HepG2 (cell line): Measurements from ENCODE around the gene PRR19. TPM values are rescaled to one million over a fixed set of nuclear protein-coding genes. Genes with fewer than 3 reads are reported as not detected.

Experiments
- ATF7 ChIP-seq, 2 experiments: fragments of 450-650 bp in 1 of 2; sonication (generic) in 1 of 2; formaldehyde crosslinking in 1 of 2; IDR thresholded peaks; 2 replicates each; pipeline versions ENCODE4 v1.4.0 to v1.6.1; 2016 to 2020; ENCODE audit warnings: antibody characterized with exemption in 1 of 2, mild to moderate bottlenecking in 1 of 2, missing genetic modification reagents in 1 of 2
- DNMT1 ChIP-seq: sonication (generic); formaldehyde crosslinking; IDR thresholded peaks from 2 replicates; pipeline ENCODE4 v1.5.1; 2020; ENCODE audit warnings: mild to moderate bottlenecking, missing genetic modification reagents
- ELF1 ChIP-seq: sonication (generic); formaldehyde crosslinking; IDR thresholded peaks from 2 replicates; pipeline ENCODE4 v1.4.0; 2020; ENCODE audit warnings: missing genetic modification reagents
- HOXD1 ChIP-seq: sonication (generic); formaldehyde crosslinking; IDR thresholded peaks from 2 replicates; pipeline ENCODE4 v1.5.0; 2020; ENCODE audit warnings: missing genetic modification reagents
- IKZF4 ChIP-seq: sonication (generic); formaldehyde crosslinking; IDR thresholded peaks from 2 replicates; pipeline ENCODE4 v1.5.1; 2020; ENCODE audit warnings: borderline replicate concordance, mild to moderate bottlenecking, low read depth, missing genetic modification reagents; ENCODE audit errors: not compliant biosample characterization
- MTA3 ChIP-seq: sonication (generic); formaldehyde crosslinking; IDR thresholded peaks from 2 replicates; pipeline ENCODE4 v1.4.0; 2020; ENCODE audit warnings: missing genetic modification reagents
- NCOA5 ChIP-seq: sonication (generic); formaldehyde crosslinking; IDR thresholded peaks from 2 replicates; pipeline ENCODE4 v1.4.0; 2020; ENCODE audit warnings: missing genetic modification reagents
- NR2F6 ChIP-seq, 2 experiments: IDR thresholded peaks; 2 replicates each; pipeline ENCODE4 v1.6.1; 2016; ENCODE audit warnings: antibody characterized with exemption in 1 of 2, mild to moderate bottlenecking in 1 of 2
- PAF1 ChIP-seq: IDR thresholded peaks from 2 replicates; pipeline ENCODE4 v1.6.1; 2016; ENCODE audit warnings: missing genetic modification reagents, missing compliant biosample characterization
- RBFOX2 ChIP-seq: fragments of 200-400 bp; formaldehyde crosslinking; IDR thresholded peaks from 2 replicates; pipeline ENCODE4 v1.6.1; 2017; ENCODE audit warnings: low read depth, mild to moderate bottlenecking, low read length
- RCOR2 ChIP-seq: IDR thresholded peaks from 2 replicates; pipeline ENCODE4 v1.6.1; 2016; ENCODE audit warnings: missing biosample characterization, missing genetic modification reagents
- SMAD9 ChIP-seq: sonication (generic); formaldehyde crosslinking; IDR thresholded peaks from 2 replicates; pipeline ENCODE4 v1.5.1; 2020; ENCODE audit warnings: mild to moderate bottlenecking, missing genetic modification reagents
- U2AF1 ChIP-seq: fragments of 200-400 bp; formaldehyde crosslinking; optimal IDR thresholded peaks from 2 replicates; pipeline ENCODE3; 2017; ENCODE audit warnings: mild to moderate bottlenecking, low read depth, low read length
- ZEB1 ChIP-seq: IDR thresholded peaks from 2 replicates; pipeline ENCODE4 v1.6.1; 2012; ENCODE audit warnings: mild to moderate bottlenecking, low read depth, inconsistent platforms; ENCODE audit not compliant: insufficient replicate concordance
- ZNF230 ChIP-seq: sonication (generic); formaldehyde crosslinking; IDR thresholded peaks from 2 replicates; pipeline ENCODE4 v1.4.0; 2020; ENCODE audit warnings: mild to moderate bottlenecking, missing genetic modification reagents
- ZNF512B ChIP-seq: sonication (generic); formaldehyde crosslinking; IDR thresholded peaks from 2 replicates; pipeline ENCODE4 v1.5.1; 2020; ENCODE audit warnings: missing genetic modification reagents, mild to moderate bottlenecking, borderline replicate concordance
- ZNF598 ChIP-seq: sonication (generic); formaldehyde crosslinking; IDR thresholded peaks from 2 replicates; pipeline ENCODE4 v1.5.1; 2020; ENCODE audit warnings: mild to moderate bottlenecking, missing genetic modification reagents, borderline replicate concordance
- ZZZ3 ChIP-seq: sonication (generic); formaldehyde crosslinking; IDR thresholded peaks from 2 replicates; pipeline ENCODE4 v1.4.0; 2020; ENCODE audit warnings: missing genetic modification reagents, mild to moderate bottlenecking, borderline replicate concordance
- polyA plus RNA-seq, 8 experiments: library from polyadenylated mRNA; depleted of rRNA in 3 of 8; stranded (reverse) in 7 of 8; unstranded in 1 of 8; fragments of >200 nt; fragmentation: Illumina TruSeq in 4 of 8; extraction: Trizol in 4 of 8; gene quantifications; 2 replicates each; pipeline versions ENCODE4 v1.2.1 to v1.2.3, GENCODE V29; 2011 to 2016; ENCODE audit warnings: low read depth in 4 of 8, missing spikeins in 1 of 8, mixed read lengths in 1 of 8; ENCODE audit not compliant: insufficient read depth in 1 of 8
- total RNA-seq, 5 experiments: library from RNA; depleted of rRNA; stranded (reverse); fragments of >200 nt; fragmentation: Illumina TruSeq; extraction: Trizol; gene quantifications; 2 replicates each; pipeline ENCODE4 v1.2.3, GENCODE V29; 2016; ENCODE audit warnings: low read depth in 1 of 5
- TF ChIP-seq, protein P1 (sequence below): sonication (generic); formaldehyde crosslinking; IDR thresholded peaks from 2 replicates; pipeline ENCODE4 v1.4.0; 2020; ENCODE audit warnings: missing genetic modification reagents
- TF ChIP-seq, protein P2 (sequence below): sonication (generic); formaldehyde crosslinking; IDR thresholded peaks from 2 replicates; pipeline ENCODE4 v1.5.0; 2020; ENCODE audit warnings: missing genetic modification reagents, mild to moderate bottlenecking, borderline replicate concordance
- TF ChIP-seq, protein P3 (sequence below): sonication (generic); formaldehyde crosslinking; IDR thresholded peaks from 2 replicates; pipeline ENCODE4 v1.4.0; 2020; ENCODE audit warnings: mild to moderate bottlenecking, missing genetic modification reagents, borderline replicate concordance

PRR19 gene
- total and polyA plus RNA-seq, 2 of the 13 experiments (the other 11 are each of a cell fraction or from before 2014, with no cell fraction given), result 0.21 to 0.33 TPM

DNA sequence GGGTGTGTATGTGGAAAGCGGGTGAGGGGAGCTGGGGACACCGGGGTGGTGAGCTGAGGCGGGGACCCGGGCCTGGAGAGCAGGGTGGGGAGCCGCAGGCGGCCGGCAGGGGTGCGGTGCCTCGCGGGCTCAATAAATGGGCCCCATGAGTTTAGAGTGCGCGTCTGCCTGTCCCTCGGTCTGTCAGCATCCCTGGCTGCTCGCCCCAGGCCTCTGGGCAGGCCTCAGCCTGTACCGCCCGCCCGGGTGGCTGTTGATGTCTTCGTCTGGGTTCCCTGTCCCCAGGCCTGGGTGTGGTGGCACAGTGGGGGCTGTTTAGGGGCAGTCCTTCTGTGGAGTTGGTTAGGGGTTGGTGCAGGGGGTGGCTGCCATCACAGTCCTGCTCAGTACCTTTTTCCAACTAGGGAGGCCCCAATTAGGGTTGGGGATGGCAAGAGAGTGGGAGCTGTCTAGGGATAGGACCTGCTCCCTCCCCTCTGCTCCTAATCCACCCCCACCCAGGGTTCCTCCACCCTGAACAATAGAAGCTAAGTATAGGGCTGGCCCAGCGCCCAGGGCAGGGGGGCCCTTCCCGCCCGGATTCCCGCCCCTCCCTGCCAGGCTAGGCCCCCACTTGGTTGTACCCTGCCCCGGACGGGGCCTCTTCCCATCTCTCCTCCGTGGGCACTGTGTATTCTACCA lies 20.6 kb upstream of the PRR19 start (continued):
- TF ChIP-seq, protein P1, sequence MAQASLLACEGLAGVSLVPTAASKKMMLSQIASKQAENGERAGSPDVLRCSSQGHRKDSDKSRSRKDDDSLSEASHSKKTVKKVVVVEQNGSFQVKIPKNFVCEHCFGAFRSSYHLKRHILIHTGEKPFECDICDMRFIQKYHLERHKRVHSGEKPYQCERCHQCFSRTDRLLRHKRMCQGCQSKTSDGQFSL (CRISPR knock-in tag), result 0 out of 2 replicates have a peak, but pooled peaks have one; percentile 24
- no peak for TF ChIP-seq MTA3 (CRISPR knock-in tag)
- TF ChIP-seq NR2F6 (IDR thresholded peaks at IDR 0.05), result no peak; the same call in 1 of the 2 replicates
- no peak for TF ChIP-seq NR2F6 (CRISPR knock-in tag; IDR thresholded peaks at IDR 0.05)
- no peak for TF ChIP-seq NCOA5
- no peak for TF ChIP-seq U2AF1
- no peak for TF ChIP-seq HOXD1 (CRISPR knock-in tag)
- TF ChIP-seq SMAD9 (CRISPR knock-in tag), result no peak
- TF ChIP-seq ZNF230 (CRISPR knock-in tag), result no peak
- TF ChIP-seq ZZZ3 (CRISPR knock-in tag), result no peak
- no peak for TF ChIP-seq ZEB1
- TF ChIP-seq RBFOX2, result no peak
- TF ChIP-seq ZNF512B (CRISPR knock-in tag), result no peak
- no peak for TF ChIP-seq ELF1 (CRISPR knock-in tag)
- TF ChIP-seq ATF7 (IDR thresholded peaks at IDR 0.05), result no peak
- 0 out of 2 replicates have a peak, but pooled peaks have one; percentile 53 for TF ChIP-seq ATF7 (CRISPR knock-in tag; IDR thresholded peaks at IDR 0.05)
- no peak for TF ChIP-seq RCOR2 (CRISPR knock-in tag)
- no peak for TF ChIP-seq IKZF4 (CRISPR knock-in tag)
- no peak for TF ChIP-seq PAF1 (CRISPR knock-in tag)
- TF ChIP-seq, protein P2, sequence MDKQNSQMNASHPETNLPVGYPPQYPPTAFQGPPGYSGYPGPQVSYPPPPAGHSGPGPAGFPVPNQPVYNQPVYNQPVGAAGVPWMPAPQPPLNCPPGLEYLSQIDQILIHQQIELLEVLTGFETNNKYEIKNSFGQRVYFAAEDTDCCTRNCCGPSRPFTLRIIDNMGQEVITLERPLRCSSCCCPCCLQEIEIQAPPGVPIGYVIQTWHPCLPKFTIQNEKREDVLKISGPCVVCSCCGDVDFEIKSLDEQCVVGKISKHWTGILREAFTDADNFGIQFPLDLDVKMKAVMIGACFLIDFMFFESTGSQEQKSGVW (CRISPR knock-in tag), result no peak
- TF ChIP-seq ZNF598, result no peak
- TF ChIP-seq, protein P3, sequence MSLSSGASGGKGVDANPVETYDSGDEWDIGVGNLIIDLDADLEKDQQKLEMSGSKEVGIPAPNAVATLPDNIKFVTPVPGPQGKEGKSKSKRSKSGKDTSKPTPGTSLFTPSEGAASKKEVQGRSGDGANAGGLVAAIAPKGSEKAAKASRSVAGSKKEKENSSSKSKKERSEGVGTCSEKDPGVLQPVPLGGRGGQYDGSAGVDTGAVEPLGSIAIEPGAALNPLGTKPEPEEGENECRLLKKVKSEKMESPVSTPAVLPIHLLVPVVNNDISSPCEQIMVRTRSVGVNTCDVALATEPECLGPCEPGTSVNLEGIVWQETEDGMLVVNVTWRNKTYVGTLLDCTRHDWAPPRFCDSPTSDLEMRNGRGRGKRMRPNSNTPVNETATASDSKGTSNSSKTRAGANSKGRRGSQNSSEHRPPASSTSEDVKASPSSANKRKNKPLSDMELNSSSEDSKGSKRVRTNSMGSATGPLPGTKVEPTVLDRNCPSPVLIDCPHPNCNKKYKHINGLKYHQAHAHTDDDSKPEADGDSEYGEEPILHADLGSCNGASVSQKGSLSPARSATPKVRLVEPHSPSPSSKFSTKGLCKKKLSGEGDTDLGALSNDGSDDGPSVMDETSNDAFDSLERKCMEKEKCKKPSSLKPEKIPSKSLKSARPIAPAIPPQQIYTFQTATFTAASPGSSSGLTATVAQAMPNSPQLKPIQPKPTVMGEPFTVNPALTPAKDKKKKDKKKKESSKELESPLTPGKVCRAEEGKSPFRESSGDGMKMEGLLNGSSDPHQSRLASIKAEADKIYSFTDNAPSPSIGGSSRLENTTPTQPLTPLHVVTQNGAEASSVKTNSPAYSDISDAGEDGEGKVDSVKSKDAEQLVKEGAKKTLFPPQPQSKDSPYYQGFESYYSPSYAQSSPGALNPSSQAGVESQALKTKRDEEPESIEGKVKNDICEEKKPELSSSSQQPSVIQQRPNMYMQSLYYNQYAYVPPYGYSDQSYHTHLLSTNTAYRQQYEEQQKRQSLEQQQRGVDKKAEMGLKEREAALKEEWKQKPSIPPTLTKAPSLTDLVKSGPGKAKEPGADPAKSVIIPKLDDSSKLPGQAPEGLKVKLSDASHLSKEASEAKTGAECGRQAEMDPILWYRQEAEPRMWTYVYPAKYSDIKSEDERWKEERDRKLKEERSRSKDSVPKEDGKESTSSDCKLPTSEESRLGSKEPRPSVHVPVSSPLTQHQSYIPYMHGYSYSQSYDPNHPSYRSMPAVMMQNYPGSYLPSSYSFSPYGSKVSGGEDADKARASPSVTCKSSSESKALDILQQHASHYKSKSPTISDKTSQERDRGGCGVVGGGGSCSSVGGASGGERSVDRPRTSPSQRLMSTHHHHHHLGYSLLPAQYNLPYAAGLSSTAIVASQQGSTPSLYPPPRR (CRISPR knock-in tag), result no peak
- no peak for TF ChIP-seq DNMT1 (CRISPR knock-in tag)
